Fibroblast of lung (primary cell): ENCODE data around the gene ZNF264.
"Not testable (repeated sequence)": the region's sequence is repeated elsewhere in the genome, so short reads cannot be mapped to it uniquely, and the experiment has no call there.

Source experiments
- CTCF ChIP-seq, 2 donors: IDR thresholded peaks in 1 of 2; conservative IDR thresholded peaks in 1 of 2; 1 replicate in 1 of 2; 2 replicates in 1 of 2; pipeline ENCODE4 v1.5.1; 2011 to 2012; ENCODE audit warnings: low read length in 2 of 2, control low read depth in 1 of 2, inconsistent platforms in 1 of 2, low read depth in 1 of 2, mild to moderate bottlenecking in 1 of 2
- EZH2 ChIP-seq: IDR thresholded peaks from 2 replicates; pipeline ENCODE4 v1.5.1; 2012; ENCODE audit warnings: low read length, control low read depth, mild to moderate bottlenecking; ENCODE audit errors: missing control alignments

GRCh38 chr19:57253767-57254166 lies 62.5 kb downstream of the ZNF264 start:
- not testable (repeated sequence) for TF ChIP-seq EZH2; CTCF (conservative IDR thresholded peaks at IDR 0.05 in 1 of 2, IDR thresholded peaks at IDR 0.05 in 1 of 2; ENCODE audit: low read depth in 1 of 2, low read length in 2 of 2)
